NCI-H146 treated with DMSO at 0.1 percent for 48 hours (cell line): ENCODE results near the gene TGFBR3L.
"Not testable (repeated sequence)": the region's sequence is repeated elsewhere in the genome, so short reads cannot be mapped to it uniquely, and the experiment has no call there.

ENCODE experiments used
- DNase-seq: peaks from one replicate; lab custom pipeline; 2025; ENCODE audit not compliant: unreplicated experiment; lab: John Stamatoyannopoulos, UW

The TGFBR3L gene

GRCh38 chr19:7879111-7879807 is 35.4 kb upstream of the TGFBR3L start:
- no peak for DNase-seq

DNA sequence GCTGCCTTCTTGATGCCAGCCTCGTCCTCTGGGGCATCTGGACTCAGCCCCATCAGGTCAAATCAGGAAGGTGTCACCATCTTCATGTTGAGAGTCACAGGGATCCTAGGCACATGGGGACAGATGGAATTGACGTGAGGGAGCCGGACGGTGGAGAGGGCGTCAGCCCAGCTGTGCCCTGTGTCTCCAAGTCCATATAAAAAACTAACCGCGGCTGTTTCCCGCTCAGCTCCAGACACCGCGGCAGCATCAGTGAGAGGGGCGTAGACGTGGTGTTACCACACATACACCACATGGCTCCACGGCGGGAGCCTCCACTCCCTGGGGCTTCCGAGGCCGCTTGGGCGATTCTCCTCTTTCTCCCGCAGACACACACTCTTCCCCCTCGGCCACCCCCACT is 34.8 kb upstream of the TGFBR3L start:
- no peak for DNase-seq

GRCh38 chr19:7881910-7882309 is 32.7 kb upstream of the TGFBR3L start:
- no peak for DNase-seq

GRCh38 chr19:7883105-7883504 is 31.5 kb upstream of the TGFBR3L start:
- no peak for DNase-seq

DNA sequence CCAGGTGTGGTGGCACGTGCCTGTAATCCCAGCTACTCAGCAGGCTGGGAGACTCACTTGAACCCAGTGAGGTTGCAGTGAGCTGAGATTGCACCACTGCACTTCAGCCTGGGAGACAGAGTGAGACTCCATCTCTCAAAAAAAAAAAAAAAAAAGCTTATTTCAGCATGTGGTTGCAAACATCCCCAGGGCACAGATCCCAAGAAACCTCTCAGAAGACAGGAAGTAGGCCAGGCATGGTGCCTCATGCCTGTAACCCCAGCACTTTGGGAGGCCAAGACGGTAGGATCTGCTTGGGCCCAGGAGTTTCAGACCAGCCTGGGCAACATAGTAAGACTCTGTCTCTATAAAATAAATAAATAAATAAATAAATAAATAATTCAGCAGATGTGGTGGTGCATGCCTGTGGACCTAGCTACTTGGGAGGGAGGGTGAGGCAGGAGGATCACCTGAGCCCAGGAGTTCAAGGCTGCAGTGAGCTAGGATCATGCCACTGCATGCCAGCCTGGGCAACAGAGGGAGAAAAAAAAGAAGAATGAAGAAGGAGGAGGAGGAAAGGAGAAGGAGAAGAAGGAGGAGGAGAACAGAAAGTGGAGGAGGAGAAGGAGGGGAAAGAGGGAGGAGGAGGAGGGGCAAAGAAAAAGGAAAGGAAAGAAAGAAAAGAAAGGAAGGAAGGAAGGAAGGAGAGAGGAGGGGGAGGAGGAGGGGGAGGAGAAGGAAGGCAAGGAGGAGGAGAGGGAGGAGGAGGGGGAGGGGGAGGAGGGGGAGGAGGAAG is 30.6 kb upstream of the TGFBR3L start:
- DNase-seq, result no peak

- no peak for DNase-seq
These were observed 28.8 kb upstream of the TGFBR3L start for GRCh38 chr19:7885818-7886217.

- no peak for DNase-seq
These were observed 27.1 kb upstream of the TGFBR3L start for GRCh38 chr19:7887408-7888144.

DNA sequence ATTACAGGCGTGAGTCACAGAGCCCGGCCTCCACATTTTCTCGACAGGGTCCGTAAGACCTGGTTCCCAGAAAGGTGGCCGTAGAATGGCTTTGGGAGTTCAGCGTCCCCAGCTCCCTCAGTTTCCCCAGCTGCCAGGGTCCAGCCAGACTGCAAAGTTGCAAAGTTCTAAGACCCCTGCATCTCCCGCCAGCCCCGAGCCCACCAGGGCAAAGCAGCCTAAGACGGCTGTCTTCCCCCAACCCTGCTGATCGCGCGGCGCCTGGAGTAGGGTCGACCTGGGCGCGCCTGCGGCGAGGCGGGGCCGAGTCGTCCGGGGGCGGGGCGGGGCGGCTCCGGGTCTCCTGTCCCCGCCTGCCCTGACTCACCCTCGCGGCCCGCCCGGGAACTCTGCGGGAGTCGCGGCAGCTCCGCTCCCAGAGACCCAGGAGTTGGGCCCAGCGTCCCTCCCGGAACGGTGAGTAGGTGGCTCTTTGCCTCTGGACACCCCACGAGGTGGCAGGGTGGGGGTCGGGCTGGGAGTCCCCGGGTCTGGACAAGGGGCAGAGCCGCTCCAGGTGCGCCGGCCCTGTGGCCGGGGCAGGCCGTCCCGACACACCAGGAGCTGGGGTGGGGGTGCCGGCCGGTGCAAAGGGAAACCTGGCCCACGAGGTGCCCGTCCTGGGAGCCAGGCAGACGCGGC is 26.3 kb upstream of the TGFBR3L start, which contains the start of gene LRRC8E:
TSS of gene LRRC8E (plus strand) at position 366 of the 681 bp plus-strand sequence. CDS start 7,094 bp downstream, outside the sequence.
- DNase-seq, result no peak

DNA sequence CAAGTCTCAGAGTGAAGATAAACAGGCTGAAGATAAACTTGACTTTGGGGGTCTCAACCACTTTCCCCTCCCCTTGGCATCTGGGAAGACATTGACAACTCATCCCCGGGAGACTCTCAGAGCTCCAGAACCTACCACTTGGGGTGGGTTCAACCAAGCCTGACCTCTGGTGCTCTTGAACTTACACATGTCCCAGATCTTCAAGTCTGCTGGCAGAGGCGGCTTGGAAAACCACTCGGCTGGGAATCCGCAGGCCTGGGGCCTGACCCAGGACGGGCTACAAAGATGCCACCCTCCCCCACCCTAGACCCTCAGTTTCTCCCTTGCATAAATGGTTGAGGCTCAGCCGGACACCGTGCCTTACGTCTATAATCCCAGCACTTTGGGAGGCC is 25.8 kb upstream of the TGFBR3L start:
- no peak for DNase-seq

GRCh38 chr19:7893362-7894101 is 21.1 kb upstream of the TGFBR3L start:
- DNase-seq, result not testable (repeated sequence)

GRCh38 chr19:7894612-7895309 is 19.9 kb upstream of the TGFBR3L start:
- DNase-seq, result no peak

DNA sequence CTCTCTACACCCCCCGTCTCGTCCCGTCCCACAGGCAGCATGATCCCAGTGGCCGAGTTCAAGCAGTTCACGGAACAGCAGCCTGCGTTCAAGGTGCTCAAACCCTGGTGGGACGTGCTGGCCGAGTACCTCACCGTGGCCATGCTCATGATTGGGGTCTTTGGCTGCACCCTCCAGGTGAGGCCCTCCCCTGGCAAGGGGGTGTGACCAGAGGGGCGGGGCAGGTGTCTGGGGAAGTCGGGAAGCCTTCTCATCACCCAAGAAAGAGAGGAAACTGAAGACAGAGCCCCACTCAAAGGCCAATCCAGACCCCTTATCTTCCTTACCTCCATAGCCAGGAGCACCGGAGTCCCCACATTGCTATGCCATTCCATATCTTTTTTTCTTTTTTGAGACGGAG is 19.1 kb upstream of the TGFBR3L start:
- DNase-seq, result no peak

GRCh38 chr19:7897292-7897691 is 17.3 kb upstream of the TGFBR3L start:
- DNase-seq, result no peak

- no peak for DNase-seq
These were observed 15.7 kb upstream of the TGFBR3L start for GRCh38 chr19:7898967-7899366.

DNA sequence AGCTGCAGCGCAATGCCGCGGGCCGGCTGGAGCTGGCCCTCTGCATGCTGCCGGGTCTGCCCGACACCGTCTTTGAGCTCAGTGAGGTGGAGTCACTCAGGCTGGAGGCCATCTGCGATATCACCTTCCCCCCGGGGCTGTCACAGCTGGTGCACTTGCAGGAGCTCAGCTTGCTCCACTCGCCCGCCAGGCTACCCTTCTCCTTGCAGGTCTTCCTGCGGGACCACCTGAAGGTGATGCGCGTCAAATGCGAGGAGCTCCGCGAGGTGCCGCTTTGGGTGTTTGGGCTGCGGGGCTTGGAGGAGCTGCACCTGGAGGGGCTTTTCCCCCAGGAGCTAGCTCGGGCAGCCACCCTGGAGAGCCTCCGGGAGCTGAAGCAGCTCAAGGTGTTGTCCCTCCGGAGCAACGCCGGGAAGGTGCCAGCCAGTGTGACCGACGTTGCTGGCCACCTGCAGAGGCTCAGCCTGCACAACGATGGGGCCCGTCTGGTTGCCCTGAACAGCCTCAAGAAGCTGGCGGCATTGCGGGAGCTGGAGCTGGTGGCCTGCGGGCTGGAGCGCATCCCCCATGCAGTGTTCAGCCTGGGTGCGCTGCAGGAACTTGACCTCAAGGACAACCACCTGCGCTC is 14.8 kb upstream of the TGFBR3L start:
- DNase-seq, result no peak

DNA sequence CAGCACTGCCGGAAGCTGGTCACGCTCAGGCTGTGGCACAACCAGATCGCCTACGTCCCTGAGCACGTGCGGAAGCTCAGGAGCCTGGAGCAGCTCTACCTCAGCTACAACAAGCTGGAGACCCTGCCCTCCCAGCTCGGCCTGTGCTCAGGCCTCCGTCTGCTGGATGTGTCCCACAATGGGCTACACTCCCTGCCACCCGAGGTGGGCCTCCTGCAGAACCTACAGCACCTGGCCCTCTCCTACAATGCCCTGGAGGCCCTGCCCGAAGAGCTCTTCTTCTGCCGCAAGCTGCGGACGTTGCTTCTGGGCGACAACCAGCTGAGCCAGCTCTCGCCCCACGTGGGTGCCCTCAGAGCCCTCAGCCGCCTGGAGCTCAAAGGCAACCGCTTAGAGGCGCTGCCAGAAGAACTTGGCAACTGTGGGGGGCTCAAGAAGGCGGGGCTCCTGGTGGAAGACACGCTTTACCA is 14.2 kb upstream of the TGFBR3L start:
- DNase-seq, result no peak

- no peak for DNase-seq
These were observed 13.7 kb upstream of the TGFBR3L start for GRCh38 chr19:7900931-7901330.

GRCh38 chr19:7901337-7901736 is 13.3 kb upstream of the TGFBR3L start:
- DNase-seq, result no peak

- no peak for DNase-seq
These were observed 11.8 kb upstream of the TGFBR3L start for GRCh38 chr19:7902796-7903243.
